Gastrocnemius medialis (tissue), 4 donors: Measurements from ENCODE around the gene RNF6.

Experiments
- POLR2A ChIP-seq, 2 donors: fragments of 450-650 bp; IDR thresholded peaks; one replicate each; pipeline ENCODE4 v1.6.1; 2017; ENCODE audit warnings: antibody characterized with exemption in 2 of 2, mild to moderate bottlenecking in 2 of 2, moderate library complexity in 2 of 2
- TF ChIP-seq, protein P1 (sequence below), 5 experiments: fragments of 450-650 bp in 3 of 5; fragments of 200-600 bp in 2 of 5; sonication (generic) in 2 of 5; IDR thresholded peaks in 4 of 5; conservative IDR thresholded peaks in 1 of 5; 1 replicate in 4 of 5; 2 replicates in 1 of 5; pipeline ENCODE4 v1.5.1; 2016 to 2019; ENCODE audit warnings: antibody characterized with exemption in 5 of 5, mild to moderate bottlenecking in 3 of 5, moderate library complexity in 3 of 5

GRCh38 chr13:26225896-26226617 is 3.9 kb upstream of the RNF6 start:
- TF ChIP-seq, protein P1, sequence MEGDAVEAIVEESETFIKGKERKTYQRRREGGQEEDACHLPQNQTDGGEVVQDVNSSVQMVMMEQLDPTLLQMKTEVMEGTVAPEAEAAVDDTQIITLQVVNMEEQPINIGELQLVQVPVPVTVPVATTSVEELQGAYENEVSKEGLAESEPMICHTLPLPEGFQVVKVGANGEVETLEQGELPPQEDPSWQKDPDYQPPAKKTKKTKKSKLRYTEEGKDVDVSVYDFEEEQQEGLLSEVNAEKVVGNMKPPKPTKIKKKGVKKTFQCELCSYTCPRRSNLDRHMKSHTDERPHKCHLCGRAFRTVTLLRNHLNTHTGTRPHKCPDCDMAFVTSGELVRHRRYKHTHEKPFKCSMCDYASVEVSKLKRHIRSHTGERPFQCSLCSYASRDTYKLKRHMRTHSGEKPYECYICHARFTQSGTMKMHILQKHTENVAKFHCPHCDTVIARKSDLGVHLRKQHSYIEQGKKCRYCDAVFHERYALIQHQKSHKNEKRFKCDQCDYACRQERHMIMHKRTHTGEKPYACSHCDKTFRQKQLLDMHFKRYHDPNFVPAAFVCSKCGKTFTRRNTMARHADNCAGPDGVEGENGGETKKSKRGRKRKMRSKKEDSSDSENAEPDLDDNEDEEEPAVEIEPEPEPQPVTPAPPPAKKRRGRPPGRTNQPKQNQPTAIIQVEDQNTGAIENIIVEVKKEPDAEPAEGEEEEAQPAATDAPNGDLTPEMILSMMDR (IDR thresholded peaks at IDR 0.05 in 4 of 5, conservative IDR thresholded peaks at IDR 0.05 in 1 of 5): no peak
- TF ChIP-seq POLR2A (IDR thresholded peaks at IDR 0.05): no peak
